ENCODE results near the gene SETBP1.

The SETBP1 gene

GRCh38 chr18:44881461-44882162, 200.9 kb downstream of the SETBP1 start:
- no peak for DNase-seq

GRCh38 chr18:44882163-44882868, 201.6 kb downstream of the SETBP1 start:
- no peak for DNase-seq

- DNase-seq = no peak
Measured at GRCh38 chr18:44883671-44884070, 203.0 kb downstream of the SETBP1 start.

- no peak for DNase-seq
Measured at GRCh38 chr18:44884431-44884830, 203.7 kb downstream of the SETBP1 start.

GRCh38 chr18:44885507-44885906, 204.8 kb downstream of the SETBP1 start:
- no peak for DNase-seq

GRCh38 chr18:44887227-44887631, 206.5 kb downstream of the SETBP1 start:
- DNase-seq = peak; percentile 70

- no peak for DNase-seq
Measured at GRCh38 chr18:44889111-44889510, 208.4 kb downstream of the SETBP1 start.

- no peak for DNase-seq
Measured at GRCh38 chr18:44893045-44893706, 212.5 kb downstream of the SETBP1 start.

GRCh38 chr18:44893966-44894365, 213.3 kb downstream of the SETBP1 start:
- no peak for DNase-seq

- DNase-seq = peak; percentile 51
Measured at GRCh38 chr18:44895176-44895798, 214.6 kb downstream of the SETBP1 start.

- DNase-seq = no peak
Measured at GRCh38 chr18:44896846-44897245, 216.2 kb downstream of the SETBP1 start.

- DNase-seq = no peak
Measured at GRCh38 chr18:44897411-44897810, 216.7 kb downstream of the SETBP1 start.

- no peak for DNase-seq
Measured at GRCh38 chr18:44897816-44898215, 217.1 kb downstream of the SETBP1 start.

- no peak for DNase-seq
Measured at GRCh38 chr18:44898498-44898897, 217.8 kb downstream of the SETBP1 start.

GRCh38 chr18:44899832-44900231, 219.1 kb downstream of the SETBP1 start:
- no peak for DNase-seq

GRCh38 chr18:44900627-44901026, 219.9 kb downstream of the SETBP1 start:
- no peak for DNase-seq

GRCh38 chr18:44901283-44901682, 220.6 kb downstream of the SETBP1 start:
- no peak for DNase-seq

GRCh38 chr18:44903327-44903726, 222.6 kb downstream of the SETBP1 start:
- DNase-seq = no peak

- no peak for DNase-seq
Measured at GRCh38 chr18:44904768-44905167, 224.1 kb downstream of the SETBP1 start.

- DNase-seq = no peak
Measured at GRCh38 chr18:44909191-44909719, 228.6 kb downstream of the SETBP1 start.

- DNase-seq = no peak
Measured at GRCh38 chr18:44911260-44911659, 230.6 kb downstream of the SETBP1 start.

GRCh38 chr18:44911773-44912172, 231.1 kb downstream of the SETBP1 start:
- no peak for DNase-seq

Data from stimulated activated CD4-positive, alpha-beta T cell treated with anti-CD3 and anti-CD28 coated beads, Interleukin-4, amount 100 ng/mL, for 24 hours (primary cell).